ENCODE data around the gene BBS2. TPM values are rescaled to one million over a fixed set of nuclear protein-coding genes. Genes with fewer than 3 reads are reported as not detected.

Gene BBS2, protein sequence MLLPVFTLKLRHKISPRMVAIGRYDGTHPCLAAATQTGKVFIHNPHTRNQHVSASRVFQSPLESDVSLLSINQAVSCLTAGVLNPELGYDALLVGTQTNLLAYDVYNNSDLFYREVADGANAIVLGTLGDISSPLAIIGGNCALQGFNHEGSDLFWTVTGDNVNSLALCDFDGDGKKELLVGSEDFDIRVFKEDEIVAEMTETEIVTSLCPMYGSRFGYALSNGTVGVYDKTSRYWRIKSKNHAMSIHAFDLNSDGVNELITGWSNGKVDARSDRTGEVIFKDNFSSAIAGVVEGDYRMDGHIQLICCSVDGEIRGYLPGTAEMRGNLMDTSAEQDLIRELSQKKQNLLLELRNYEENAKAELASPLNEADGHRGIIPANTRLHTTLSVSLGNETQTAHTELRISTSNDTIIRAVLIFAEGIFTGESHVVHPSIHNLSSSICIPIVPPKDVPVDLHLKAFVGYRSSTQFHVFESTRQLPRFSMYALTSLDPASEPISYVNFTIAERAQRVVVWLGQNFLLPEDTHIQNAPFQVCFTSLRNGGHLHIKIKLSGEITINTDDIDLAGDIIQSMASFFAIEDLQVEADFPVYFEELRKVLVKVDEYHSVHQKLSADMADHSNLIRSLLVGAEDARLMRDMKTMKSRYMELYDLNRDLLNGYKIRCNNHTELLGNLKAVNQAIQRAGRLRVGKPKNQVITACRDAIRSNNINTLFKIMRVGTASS
- 10 to 100 TPM; 34.2 to 36.2 TPM for total RNA-seq
- long read RNA-seq, transcript BBS2-201 (17 exons, 2,963 nt), result major isoform, 37 of 58 reads
- long read RNA-seq, partial matches to known transcripts, result 5 of 58 reads
- long read RNA-seq, other reads (novel, unspliced or antisense), result 16 of 58 reads

DNA sequence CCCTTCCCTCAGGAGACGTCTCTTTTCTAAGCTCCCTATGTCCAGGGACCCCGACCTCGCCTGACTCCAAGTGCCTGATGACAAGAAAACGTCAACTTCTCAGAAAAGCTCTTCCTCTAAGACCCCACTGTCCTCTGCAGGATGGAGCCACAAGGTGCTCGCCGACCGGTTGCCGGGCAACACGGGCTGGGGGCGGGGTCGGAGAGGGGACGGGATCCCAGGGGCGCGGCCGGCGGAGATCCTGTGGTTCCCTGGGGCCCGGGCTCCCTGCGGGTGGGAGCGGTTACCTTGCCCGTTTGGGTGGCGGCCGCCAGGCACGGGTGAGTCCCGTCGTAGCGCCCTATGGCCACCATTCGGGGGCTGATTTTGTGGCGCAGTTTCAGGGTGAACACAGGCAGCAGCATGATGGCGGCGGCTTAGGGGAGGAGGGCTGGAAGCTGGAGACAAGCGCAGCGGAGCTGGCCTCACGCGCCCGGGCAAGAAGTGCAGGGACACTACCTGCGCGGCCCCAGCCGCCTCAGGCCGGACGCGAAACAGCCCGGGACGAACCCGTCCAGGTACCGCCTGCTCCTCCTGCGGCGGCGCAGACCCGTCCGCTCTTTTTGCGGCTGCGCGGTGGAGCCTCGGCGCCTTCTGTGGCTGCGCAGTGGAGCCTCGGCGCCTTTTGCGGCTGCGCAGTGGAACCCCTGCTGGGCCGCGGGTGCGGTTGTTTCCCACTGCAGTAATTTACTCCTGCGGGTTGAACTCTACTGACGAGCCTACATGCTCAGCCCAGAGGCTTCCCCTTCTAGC, at the start of gene BBS2:
Gene BBS2, minus strand, starts transcription at position 566 of the 792 bp plus-strand sequence. Its CDS starts 162 bp downstream, at position 404.
- DNase-seq, result peak; percentile 89 to 95
- peak; percentile 96 for ATAC-seq
- intact Hi-C loops (cut with DNase I, micrococcal nuclease), result loop anchor here in 1 of 2 donors (5.0 kb wide), 1 partner anchor 83 kb away; no protein-coding TSS in a partner anchor

DNA sequence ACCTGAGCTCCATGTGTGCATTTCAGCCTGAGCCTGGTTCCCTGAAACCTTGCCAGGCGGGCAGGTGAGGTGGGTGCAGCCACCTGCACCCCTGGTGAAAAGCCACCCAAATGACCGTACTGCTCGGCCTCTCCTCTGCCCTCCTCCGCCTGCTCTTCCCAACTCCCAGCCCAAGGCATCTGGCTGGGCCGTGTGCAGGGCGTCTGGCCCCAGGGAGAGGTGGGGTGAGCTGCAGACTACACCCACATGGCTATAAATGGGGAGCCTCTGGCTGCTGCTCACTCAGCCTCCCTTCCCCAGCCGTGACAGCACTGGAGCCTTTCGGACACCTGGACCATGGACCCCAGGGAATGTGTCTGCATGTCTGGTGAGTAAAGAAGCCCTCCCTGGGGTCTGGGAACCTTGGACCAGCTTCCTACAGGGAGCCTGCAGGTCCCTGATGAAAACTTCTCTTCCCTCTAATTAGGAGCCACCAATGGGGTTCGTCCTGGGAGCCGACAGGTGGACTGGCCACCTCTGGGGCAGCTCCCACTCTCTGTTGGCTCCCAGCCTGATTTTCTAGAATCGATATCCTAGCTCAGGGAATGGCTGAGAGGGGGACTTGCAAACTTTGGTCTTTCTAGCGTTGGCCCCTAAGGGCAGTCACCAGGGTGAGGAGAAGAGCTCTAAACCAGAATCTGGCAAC, 45.1 kb upstream of the BBS2 start, which contains the start of gene MT4:
Gene MT4, plus strand, starts transcription at position 281 of the 685 bp plus-strand sequence. Its CDS starts 56 bp downstream, at position 337.
- no peak for DNase-seq
- ATAC-seq, result no peak
- intact Hi-C loops (cut with DNase I, micrococcal nuclease), result no loop called here

DNA sequence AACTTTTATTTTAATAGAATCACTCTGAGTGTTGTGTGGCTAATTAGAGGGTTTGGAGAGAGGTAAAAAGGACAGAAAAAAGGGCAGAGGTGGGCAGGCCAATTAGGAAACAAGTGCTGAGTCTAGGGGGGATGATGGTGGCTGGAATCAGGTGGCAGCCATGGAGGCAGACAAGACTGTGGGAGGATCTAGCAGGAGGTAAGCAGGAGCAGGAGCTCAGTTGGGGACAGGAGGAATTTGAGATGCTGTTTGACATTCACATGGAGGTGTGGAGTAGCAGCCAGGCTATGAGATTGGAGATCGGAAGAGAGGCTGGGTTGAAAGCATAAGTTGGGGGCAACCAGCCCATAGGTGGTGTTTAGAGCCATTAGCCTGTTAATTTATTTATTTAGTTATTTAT, 41.3 kb upstream of the BBS2 start:
- ATAC-seq (no peak), DNase-seq (no peak)
- intact Hi-C loops (cut with DNase I, micrococcal nuclease), result no loop called here

DNA sequence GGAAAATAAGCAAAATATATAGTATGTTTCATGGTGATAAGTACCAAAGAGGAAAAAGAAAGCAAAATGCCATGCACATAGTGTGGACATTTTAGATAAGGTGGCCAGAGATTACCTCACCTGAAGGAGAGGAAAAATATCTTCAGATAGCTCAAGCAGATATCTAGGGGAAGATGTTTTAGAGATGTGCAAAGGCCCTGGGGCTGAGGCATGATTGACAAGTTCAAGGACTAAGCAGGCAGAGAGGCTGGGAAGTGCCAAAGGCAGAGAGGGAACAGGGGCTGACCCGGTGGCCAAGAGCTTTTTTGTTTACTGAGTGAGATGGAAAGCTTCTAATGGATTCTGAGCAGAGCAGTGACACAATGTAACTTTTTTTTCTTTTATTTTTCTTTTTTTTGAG, 40.6 kb upstream of the BBS2 start:
- ATAC-seq (no peak), DNase-seq (no peak)
- intact Hi-C loops (cut with DNase I, micrococcal nuclease), result no loop called here

DNA sequence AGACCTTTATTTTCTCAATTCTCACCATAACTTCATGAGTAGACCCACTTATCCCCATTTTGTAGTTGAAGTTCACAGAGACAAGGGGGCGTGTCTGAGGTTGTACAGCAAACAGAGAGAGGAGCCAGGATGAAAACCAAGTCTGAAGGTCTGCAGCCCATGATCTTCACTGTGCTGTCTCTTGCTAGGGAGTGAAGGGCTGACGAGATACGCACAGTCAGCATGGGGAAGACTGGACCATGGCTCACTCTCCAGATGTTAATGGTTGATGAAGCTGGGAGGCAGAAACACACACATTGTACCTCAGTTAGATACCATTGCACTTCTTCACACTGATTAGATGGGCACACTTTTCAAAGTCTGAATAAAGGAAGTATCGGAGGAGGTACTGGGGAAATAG, 39.3 kb upstream of the BBS2 start:
- ATAC-seq (no peak), DNase-seq (no peak)
- intact Hi-C loops (cut with DNase I, micrococcal nuclease), result no loop called here

DNA sequence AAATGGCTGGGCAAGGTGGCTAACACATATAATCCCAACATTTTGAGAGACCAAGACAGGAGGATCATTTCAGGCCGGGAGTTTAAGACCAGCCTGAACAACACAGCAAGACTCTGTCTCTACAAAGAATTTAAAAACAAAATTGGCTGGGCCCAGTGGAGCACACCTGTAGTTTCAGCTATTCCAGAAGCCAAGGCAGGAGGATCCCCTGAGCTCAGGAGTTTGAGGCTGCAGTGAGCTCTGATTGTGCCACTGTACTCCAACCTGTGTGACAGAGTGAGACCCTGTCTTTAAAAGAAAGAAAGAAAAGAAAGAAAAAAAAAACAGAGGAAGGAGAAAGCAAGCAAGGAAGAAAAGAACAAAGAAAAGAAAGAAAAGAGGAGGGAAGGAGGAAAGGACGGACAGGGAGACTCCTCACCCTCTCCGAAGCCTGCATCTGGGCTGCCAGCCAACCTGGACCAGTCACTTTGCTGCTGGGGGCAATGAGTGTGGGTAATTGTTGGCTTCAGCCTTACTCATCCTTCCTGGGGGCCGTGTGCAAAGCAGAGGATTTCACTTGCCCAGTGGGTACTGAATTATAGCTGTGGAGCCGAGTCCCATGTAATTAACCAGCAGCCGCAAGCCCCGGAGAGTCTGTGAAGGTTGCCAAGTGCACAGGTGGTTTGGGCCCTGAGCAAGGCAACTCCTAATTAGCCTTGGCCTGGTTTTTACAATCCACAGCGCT, 38.4 kb upstream of the BBS2 start:
- no peak for DNase-seq
- peak; percentile 18 for ATAC-seq
- intact Hi-C loops (cut with DNase I, micrococcal nuclease), result no loop called here

DNA sequence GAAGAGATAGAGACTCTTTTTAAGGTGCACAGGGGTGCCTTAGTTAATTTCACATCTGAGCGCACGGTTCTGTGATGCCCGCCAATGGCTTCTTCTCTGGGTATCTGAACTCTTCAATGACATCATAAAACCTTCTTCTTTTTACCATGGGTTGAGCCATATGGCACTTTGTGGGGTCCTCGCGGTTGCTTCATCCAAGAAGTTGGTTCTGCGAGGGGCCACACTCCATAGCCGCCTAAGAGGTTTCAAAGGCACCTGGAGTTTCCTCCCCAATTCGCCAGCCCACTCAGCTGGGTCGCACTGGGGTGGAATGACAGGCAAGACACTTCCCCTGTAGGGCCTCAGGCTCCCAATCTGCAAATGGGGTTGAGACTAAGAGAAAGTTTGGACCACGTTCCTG, 34.6 kb upstream of the BBS2 start:
- intact Hi-C loops (cut with DNase I, micrococcal nuclease), result no loop called here
- DNase-seq (no peak), ATAC-seq (no peak)

DNA sequence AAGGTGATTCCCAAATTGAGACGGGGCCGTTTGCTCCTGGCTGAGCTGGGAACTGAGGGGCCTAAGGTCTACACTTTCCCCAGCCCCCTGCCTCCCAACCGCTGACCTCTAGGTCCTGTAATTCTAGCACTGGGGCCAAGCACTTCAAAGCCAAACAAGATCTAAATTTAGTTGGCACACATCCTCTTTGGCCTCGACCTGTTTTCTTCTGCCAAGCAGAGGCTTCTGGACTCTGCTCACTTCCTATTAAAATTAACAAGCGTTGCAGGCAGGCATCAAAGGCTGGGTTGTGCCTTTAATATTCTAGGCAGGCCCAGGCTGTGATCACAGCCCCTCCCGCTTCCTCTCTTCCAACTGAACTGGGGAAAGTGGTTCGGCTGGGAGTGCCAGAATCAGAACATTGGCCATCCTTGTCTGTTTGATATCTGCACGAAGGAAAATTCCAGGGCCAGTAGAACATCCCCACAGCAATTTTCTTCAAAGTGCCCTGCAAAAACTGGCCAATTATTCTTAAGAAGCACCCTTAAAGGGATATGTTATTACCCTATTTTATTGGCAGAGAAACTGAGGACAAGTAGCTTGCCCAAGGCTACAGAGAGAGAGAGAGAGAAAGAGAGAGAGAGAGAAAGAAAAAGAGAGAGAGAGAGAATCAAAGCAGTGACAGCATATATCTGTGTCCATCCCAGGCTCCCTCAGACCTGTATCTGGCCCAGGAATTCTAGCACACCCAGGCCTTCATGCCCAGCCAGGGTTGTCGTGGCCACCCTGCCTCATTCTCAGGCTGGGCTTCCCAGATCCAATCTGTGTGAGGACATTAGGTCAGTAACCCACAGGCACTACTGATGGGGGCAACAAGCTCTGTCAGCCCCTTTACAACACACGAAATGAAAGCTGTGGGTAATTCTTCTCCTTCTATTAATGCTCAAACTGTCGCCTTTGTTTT, 32.2 kb upstream of the BBS2 start:
- intact Hi-C loops (cut with DNase I, micrococcal nuclease), result no loop called here
- ATAC-seq (peak; percentile 90), DNase-seq (peak; percentile 16 to 45)

DNA sequence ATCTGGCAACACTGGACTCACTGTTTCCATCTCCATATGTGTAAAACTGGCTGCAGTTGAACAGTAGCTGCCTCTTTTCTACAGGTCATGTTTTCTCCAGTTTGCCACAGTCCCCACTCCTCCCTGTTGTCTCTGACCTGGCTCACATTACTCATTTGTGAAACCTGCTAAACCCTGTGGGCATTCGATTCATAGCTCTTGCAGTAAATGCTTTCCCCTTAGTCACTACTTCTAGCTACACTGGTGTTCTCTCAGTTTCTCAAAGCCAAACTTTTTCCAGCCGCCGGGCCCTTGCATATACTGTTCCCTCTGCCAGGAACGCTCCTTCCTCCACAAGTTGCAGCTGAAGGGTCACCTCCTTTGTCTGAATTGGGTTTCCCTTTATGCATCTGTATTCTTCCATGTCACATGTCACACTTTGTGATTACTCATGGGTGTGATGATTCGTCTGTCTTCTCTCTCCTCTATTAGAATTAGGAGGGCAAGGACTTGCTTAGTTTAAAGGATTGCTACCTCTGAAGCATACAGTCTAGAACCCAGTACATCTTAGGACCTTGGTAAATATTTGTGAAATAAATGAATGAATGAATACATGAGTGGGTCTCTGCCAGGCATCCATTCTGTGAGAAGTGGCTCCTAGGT, 30.0 kb upstream of the BBS2 start:
- DNase-seq (no peak), ATAC-seq (no peak)
- intact Hi-C loops (cut with DNase I, micrococcal nuclease), result no loop called here

DNA sequence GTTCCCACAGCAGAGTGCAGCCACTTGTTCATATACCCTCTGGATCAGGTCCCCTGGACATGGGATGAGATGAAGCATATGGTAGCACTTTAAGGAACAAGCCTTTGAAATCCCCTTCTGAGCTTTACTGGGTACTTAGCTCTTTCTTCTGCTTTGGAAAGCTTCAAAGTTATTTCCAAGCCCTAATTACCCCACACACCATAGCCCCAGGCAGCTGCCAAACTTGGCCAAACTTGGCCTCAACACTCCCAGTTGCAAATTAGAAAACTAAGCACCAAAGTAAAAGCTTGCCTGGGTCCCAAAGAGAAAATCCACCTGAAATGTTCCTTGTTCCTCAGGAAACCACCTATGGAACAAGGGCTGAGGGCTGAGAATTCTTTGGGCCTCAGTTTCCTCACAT, 29.3 kb upstream of the BBS2 start:
- intact Hi-C loops (cut with DNase I, micrococcal nuclease), result no loop called here
- DNase-seq (no peak), ATAC-seq (no peak)

DNA sequence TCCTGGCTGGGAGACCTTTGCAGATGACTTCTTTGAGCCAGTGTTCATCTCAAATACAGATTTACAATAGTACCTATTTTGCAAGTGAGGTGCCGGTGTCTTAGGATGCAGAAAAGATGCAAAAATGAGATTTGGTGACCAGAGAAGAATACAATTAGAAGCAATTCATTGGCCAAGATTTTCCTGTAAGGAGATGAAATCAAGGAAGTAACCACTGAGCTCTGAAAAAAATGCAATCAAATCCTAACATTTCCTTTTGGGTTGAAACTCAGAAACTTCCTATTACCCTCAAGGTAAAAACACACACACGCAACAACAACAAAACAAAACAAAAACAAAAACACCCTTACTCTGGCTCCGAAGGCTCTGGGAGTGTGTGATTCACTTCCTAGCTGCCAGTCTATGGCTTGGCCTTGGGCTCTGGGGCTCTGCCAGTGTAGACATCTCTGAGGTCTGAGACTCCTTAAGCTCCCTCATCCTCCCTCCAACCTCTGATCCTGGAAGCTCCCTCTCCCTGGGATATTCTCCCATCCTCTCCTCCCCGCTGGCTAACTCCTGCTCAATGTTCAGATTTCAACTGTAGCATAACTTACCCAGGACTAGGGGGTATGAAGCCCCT, 28.2 kb upstream of the BBS2 start:
- ATAC-seq (no peak), DNase-seq (no peak)
- intact Hi-C loops (cut with DNase I, micrococcal nuclease), result no loop called here

DNA sequence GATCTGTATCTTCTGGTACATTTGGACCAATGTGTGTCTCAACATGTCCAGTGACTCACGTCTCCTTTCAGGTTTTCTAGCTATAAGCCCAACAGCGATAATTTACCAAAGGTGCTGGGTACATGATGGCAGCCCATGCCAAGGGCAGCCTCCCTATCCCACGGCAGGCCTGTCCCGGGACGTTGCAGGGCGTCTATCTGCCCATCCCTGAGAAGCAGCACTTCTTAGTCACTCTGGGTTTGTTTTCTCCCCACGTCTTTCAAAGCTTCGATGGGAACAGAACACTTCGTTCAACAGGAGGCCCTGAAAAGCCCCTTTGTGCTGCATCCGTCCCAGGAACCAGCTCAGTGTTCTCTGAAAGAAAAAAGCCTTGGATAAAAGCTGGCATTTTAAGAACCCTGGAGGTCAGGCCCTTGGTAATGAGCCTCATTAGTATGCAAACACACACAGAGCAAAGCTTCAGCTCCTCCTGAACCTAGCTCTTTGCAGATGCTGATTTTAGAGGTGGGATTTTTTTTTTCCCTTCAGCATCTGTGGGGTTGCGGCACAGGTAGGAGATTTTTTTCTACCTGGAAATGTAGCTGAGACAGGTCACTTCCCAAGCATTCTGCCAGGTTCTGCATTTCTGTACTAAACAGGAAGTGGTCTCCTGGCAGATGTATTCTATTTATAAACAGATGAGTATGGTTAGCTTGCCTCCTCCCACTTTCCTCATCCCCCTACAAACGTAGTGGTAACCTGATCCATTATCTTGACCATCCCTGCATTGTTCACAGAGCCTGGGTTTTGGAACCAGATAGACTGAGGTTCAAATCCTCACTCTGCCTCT, 27.5 kb upstream of the BBS2 start:
- DNase-seq (no peak), ATAC-seq (no peak)
- intact Hi-C loops (cut with DNase I, micrococcal nuclease), result no loop called here

DNA sequence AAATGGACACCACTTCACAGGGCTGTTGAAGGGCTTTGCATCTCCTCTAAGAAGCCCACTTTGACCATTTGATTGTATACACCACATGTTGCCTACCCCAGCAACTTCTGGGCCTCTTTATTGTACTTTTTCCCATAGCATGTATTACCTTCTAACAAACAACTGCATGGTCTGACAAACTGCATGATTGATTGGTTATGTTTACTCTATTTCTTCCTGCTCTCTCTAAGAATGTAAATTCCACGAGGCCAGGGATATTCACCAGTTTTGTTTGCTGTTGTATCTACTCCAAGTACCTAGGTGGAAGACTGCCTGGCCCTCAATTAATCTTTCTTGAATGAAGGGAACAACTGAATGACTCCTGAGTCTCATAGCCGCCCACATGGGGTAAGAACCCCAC, 22.2 kb upstream of the BBS2 start:
- intact Hi-C loops (cut with DNase I, micrococcal nuclease), result no loop called here
- DNase-seq (no peak), ATAC-seq (no peak)

DNA sequence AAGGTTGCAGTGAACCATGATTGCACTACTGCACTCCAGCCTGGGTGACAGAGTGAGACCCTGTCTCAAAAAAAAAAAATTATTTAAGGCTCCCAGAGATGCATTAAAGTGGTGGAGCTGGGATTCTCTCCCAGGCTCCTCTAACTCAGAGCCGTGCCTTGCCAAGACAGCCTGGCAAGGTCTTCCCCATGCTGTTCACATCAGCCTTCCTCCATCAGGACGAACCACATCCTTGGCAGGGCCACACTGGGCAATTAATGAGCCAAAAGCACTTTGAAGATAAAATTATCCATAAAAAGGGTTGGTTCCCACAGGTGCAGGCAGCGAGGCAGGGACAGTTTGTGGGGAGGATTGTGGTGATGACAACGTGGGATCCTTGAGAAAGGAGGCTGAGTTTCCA, 19.8 kb upstream of the BBS2 start:
- intact Hi-C loops (cut with DNase I, micrococcal nuclease), result no loop called here
- no peak for DNase-seq

DNA sequence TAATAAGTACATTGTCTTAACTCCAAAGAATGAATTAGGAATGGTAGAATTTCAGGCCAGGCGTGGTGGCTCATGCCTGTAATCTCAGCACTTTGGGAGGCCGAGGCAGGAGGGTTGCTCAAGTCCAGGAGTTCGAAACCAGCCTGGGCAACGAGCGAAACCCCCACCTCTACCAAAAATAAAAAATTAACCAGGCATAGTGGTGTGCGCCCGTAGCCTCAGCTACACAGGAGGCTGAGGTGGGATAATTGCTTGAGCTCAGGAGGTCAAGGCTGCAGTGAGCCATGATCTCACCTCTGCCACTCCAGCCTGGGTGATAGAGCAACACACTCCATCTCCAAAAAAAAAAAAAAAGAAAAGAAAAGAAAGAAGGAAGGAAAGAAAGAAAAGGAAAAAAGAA, 18.5 kb upstream of the BBS2 start:
- no peak for ATAC-seq
- DNase-seq, result no peak
- intact Hi-C loops (cut with DNase I, micrococcal nuclease), result no loop called here

More for the DNA sequence above, 19.8 kb upstream of the BBS2 start:
- no peak for ATAC-seq

All from left colon (tissue), 2 donors.